ENCODE results near the gene GHRL.
"Not testable (repeated sequence)": the region's sequence is repeated elsewhere in the genome, so short reads cannot be mapped to it uniquely, and the experiment has no call there.

Gene GHRL

GRCh38 chr3:10273702-10274305 is 18.9 kb downstream of the GHRL start:
- no peak for DNase-seq (ENCODE audit: low read depth in 2 of 2)

GRCh38 chr3:10272977-10273376 is 19.8 kb downstream of the GHRL start:
- DNase-seq (ENCODE audit: low read depth in 2 of 2), result no peak

GRCh38 chr3:10272476-10272875 is 20.3 kb downstream of the GHRL start:
- not testable (repeated sequence) for DNase-seq (ENCODE audit: low read depth in 2 of 2)

- DNase-seq (ENCODE audit: low read depth in 2 of 2), result no peak
Observed at GRCh38 chr3:10269443-10269842, 23.3 kb downstream of the GHRL start.

GRCh38 chr3:10268930-10269329 is 23.8 kb downstream of the GHRL start:
- DNase-seq (ENCODE audit: low read depth in 2 of 2), result no peak

- no peak for DNase-seq (ENCODE audit: low read depth in 2 of 2)
Observed at GRCh38 chr3:10268116-10268515, 24.6 kb downstream of the GHRL start.

GRCh38 chr3:10266936-10267335 is 25.8 kb downstream of the GHRL start:
- not testable (repeated sequence) for DNase-seq (ENCODE audit: low read depth in 2 of 2)

GRCh38 chr3:10265833-10266232 is 26.9 kb downstream of the GHRL start:
- no peak for DNase-seq (ENCODE audit: low read depth in 2 of 2)

- DNase-seq (ENCODE audit: low read depth in 2 of 2), result peak; percentile 49 to 56
Observed at GRCh38 chr3:10263646-10264363, 28.9 kb downstream of the GHRL start.

GRCh38 chr3:10262027-10262426 is 30.7 kb downstream of the GHRL start:
- DNase-seq (ENCODE audit: low read depth in 2 of 2), result no peak

GRCh38 chr3:10260211-10260701 is 32.5 kb downstream of the GHRL start:
- no peak for DNase-seq (ENCODE audit: low read depth in 2 of 2)

- no peak for DNase-seq (ENCODE audit: low read depth in 2 of 2)
Observed at GRCh38 chr3:10259798-10260197, 32.9 kb downstream of the GHRL start.

- DNase-seq (ENCODE audit: low read depth in 2 of 2), result no peak
Observed at GRCh38 chr3:10259036-10259435, 33.7 kb downstream of the GHRL start.

- no peak for DNase-seq (ENCODE audit: low read depth in 2 of 2)
Observed at GRCh38 chr3:10255835-10256234, 36.9 kb downstream of the GHRL start.

- no peak for DNase-seq (ENCODE audit: low read depth in 2 of 2)
Observed at GRCh38 chr3:10253731-10254130, 39.0 kb downstream of the GHRL start.

GRCh38 chr3:10251006-10251405 is 41.7 kb downstream of the GHRL start:
- no peak for DNase-seq (ENCODE audit: low read depth in 2 of 2)

- DNase-seq (ENCODE audit: low read depth in 2 of 2), result no peak
Observed at GRCh38 chr3:10249833-10250232, 42.9 kb downstream of the GHRL start.

- DNase-seq (ENCODE audit: low read depth in 2 of 2), result peak; percentile 63 to 65
Observed at GRCh38 chr3:10248984-10249748, 43.6 kb downstream of the GHRL start.

GRCh38 chr3:10248184-10248983 is 44.4 kb downstream of the GHRL start, which contains the start of gene TATDN2:
TSS of gene TATDN2 (plus strand) at chr3:10248459. CDS start at chr3:10249201, 742 bp downstream.
- DNase-seq (ENCODE audit: low read depth in 2 of 2), result peak; percentile 91 to 93

GRCh38 chr3:10247679-10248183 is 45.0 kb downstream of the GHRL start:
- no peak for DNase-seq (ENCODE audit: low read depth in 2 of 2)

GRCh38 chr3:10245081-10245712 is 47.5 kb downstream of the GHRL start:
- no peak for DNase-seq (ENCODE audit: low read depth in 2 of 2)
